Bronchial epithelial cell (primary cell): ENCODE measurements around the gene SEMA6A. TPM values are rescaled to one million over a fixed set of nuclear protein-coding genes. Genes with fewer than 3 reads are reported as not detected.

ENCODE experiments used
- DNase-seq: peaks from one replicate; pipeline ENCODE4 v3.0.0-alpha.2; 2010; ENCODE audit warnings: low read depth
- FAIRE-seq: peaks from 2 replicates; lab custom pipeline; 2011; peaks lifted over from hg19 to GRCh38; lab: Jason Lieb, UNC
- H3K27me3 ChIP-seq: 2 replicates; pipeline ENCODE4 v1.5.1; 2011; ENCODE audit warnings: low read length; ENCODE audit not compliant: control insufficient read depth, insufficient read depth
- H3K36me3 ChIP-seq: 2 replicates; pipeline ENCODE4 v1.5.1; 2011; ENCODE audit warnings: low read length; ENCODE audit not compliant: control insufficient read depth, insufficient read depth
- H3K4me3 ChIP-seq: 2 replicates; pipeline ENCODE4 v1.5.1; 2011; ENCODE audit warnings: mild to moderate bottlenecking, low read depth, low read length, control low read depth
- CTCF ChIP-seq: IDR thresholded peaks from 2 replicates; pipeline ENCODE4 v1.5.1; 2011; ENCODE audit warnings: mild to moderate bottlenecking, moderate library complexity, low read length, control low read depth, inconsistent platforms; ENCODE audit not compliant: insufficient read depth, severe bottlenecking
- total RNA-seq: library from RNA; depleted of rRNA; stranded (reverse); fragments of >200 nt; gene quantifications from 2 replicates; pipeline ENCODE4 v1.2.1, GENCODE V29; 2014

Gene SEMA6A
- total RNA-seq, 1 donor from 2014 or later, result 0.53 TPM

GRCh38 chr5:116484645-116485044, 90.0 kb downstream of the SEMA6A start:
- TF ChIP-seq CTCF, result no peak

GRCh38 chr5:116482394-116482793, 92.2 kb downstream of the SEMA6A start:
- FAIRE-seq (no peak), DNase-seq (peak; percentile 71)
- H3K36me3 ChIP-seq, result no peaks in the 10 kb centered on the region

More at GRCh38 chr5:116484645-116485044, 90.0 kb downstream of the SEMA6A start:
- H3K4me3 ChIP-seq, result no peak overlapping the region
- DNase-seq, result no peak
- no peaks in the 10 kb centered on the region for H3K36me3 ChIP-seq
- H3K27me3 ChIP-seq, result no peaks in the 10 kb centered on the region
- FAIRE-seq, result no peak

DNA sequence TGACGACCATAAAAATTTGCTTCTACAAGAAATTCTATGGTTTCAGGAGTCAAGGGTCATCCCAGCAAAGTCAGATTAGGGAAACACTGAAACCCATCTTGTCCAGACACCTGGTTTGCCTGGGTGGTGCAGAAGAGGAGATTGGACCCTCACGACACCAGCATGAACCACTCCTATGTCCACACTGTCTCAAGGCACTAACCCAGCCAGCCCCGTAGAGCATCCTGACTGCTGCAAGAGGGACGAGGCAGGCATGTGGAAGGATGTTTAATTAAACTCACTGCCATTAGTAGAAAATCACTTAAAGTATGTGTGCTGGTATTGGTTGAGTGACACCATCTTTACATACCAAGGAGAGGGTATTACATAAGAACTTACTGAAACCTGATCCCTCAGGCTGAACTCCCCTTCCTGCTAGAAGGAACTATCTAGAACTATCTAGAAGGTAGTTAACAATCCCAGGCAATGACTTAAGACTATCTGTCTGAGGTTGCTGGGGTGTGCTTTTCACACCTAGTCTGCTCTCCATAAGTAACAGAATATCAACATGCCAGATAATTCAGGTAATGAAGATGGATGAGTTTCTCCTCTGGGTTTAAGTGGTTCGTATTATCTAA, 93.6 kb downstream of the SEMA6A start:
- DNase-seq (no peak), FAIRE-seq (no peak)
- no peak for TF ChIP-seq CTCF
- Histone ChIP-seq H3K4me3 (no peak overlapping the region), H3K36me3 (no peaks in the 10 kb centered on the region), H3K27me3 (no peaks in the 10 kb centered on the region)

More at GRCh38 chr5:116482394-116482793, 92.2 kb downstream of the SEMA6A start:
- no peak for TF ChIP-seq CTCF
- H3K27me3 ChIP-seq, result no peaks in the 10 kb centered on the region
- no peak overlapping the region for H3K4me3 ChIP-seq

- no peak for DNase-seq
- no peak overlapping the region for H3K4me3 ChIP-seq
- FAIRE-seq, result peak; percentile 75
- no peaks in the 10 kb centered on the region for H3K36me3 ChIP-seq
- no peak for TF ChIP-seq CTCF
- no peaks in the 10 kb centered on the region for H3K27me3 ChIP-seq
Observed at GRCh38 chr5:116479776-116480675, 94.6 kb downstream of the SEMA6A start.

DNA sequence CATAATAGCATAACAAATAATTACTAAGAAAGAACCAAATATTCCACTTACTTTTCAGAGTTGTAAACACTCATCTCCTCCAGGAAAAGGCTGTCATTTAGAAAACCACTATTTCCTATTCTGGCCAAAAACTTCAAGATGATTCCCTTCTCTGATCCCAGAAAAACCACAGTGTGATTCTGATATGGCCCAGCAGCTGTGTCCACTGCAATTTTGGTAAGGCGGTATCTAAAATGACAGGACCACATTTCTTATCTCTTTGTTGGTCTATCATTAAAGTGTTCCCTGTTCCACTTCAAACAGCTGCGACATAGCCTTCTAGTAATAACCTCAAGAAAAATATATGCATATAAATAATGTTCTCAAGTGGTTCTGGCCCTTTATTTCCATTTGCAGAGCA, 96.1 kb downstream of the SEMA6A start:
- DNase-seq (no peak), FAIRE-seq (no peak)
- Histone ChIP-seq H3K27me3 (no peaks in the 10 kb centered on the region), H3K4me3 (no peak overlapping the region), H3K36me3 (no peaks in the 10 kb centered on the region)
- TF ChIP-seq CTCF, result no peak
